Measurements from ENCODE around the gene LTO1.

- no peak for TF ChIP-seq POLR2AphosphoS5 (IDR thresholded peaks at IDR 0.05; ENCODE audit: low read depth, low read length)
- no peak for TF ChIP-seq POLR2A (IDR thresholded peaks at IDR 0.05; ENCODE audit: low read depth, low read length)
These were observed 49.7 kb downstream of the LTO1 start for GRCh38 chr11:69625476-69625875.

All from GM12892 (cell line).